ENCODE data around the gene TULP3.

DNA sequence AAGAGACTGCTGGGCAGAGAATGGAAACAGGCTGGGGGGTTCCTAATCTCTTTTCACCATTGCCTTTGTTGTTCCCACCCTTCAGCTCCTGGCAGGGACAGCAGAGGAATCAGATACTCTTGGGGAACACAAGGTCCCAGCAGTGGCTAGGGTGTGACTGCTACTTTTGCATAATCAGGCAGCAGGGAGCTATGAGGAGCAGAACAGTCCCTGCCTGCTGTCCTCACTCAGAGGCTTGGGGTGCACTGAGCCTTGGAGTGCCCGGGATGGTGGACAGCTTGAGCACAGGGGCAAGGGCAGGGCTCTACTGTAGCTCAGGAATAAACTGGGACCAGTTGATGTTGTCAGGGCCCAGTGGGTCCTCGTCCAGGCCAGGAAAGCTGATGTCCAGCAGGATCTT lies 32.4 kb upstream of the TULP3 start:
- TF ChIP-seq EZH2 (IDR thresholded peaks at IDR 0.05; ENCODE audit: low read depth) = no peak
- TF ChIP-seq, protein P1, sequence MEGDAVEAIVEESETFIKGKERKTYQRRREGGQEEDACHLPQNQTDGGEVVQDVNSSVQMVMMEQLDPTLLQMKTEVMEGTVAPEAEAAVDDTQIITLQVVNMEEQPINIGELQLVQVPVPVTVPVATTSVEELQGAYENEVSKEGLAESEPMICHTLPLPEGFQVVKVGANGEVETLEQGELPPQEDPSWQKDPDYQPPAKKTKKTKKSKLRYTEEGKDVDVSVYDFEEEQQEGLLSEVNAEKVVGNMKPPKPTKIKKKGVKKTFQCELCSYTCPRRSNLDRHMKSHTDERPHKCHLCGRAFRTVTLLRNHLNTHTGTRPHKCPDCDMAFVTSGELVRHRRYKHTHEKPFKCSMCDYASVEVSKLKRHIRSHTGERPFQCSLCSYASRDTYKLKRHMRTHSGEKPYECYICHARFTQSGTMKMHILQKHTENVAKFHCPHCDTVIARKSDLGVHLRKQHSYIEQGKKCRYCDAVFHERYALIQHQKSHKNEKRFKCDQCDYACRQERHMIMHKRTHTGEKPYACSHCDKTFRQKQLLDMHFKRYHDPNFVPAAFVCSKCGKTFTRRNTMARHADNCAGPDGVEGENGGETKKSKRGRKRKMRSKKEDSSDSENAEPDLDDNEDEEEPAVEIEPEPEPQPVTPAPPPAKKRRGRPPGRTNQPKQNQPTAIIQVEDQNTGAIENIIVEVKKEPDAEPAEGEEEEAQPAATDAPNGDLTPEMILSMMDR (conservative IDR thresholded peaks at IDR 0.05) = no peak

Measured in PC-9 (cell line).